Neural progenitor cell (in vitro differentiated cells): ENCODE data around the gene NFIX. TPM values are rescaled to one million over a fixed set of nuclear protein-coding genes. Genes with fewer than 3 reads are reported as not detected.

Source experiments
- DNase-seq: peaks from one replicate; pipeline ENCODE4 v3.0.0-alpha.2; 2016; ENCODE audit warnings: low spot score
- H2AFZ ChIP-seq: fragments of 200-600 bp; sonication (generic); replicated peaks from 2 replicates; pipeline ENCODE4 v1.6.1; 2016; ENCODE audit warnings: antibody characterized with exemption
- H3F3A ChIP-seq: fragments of 200-600 bp; sonication (generic); 2 replicates; pipeline ENCODE4 v1.6.1; 2016; ENCODE audit warnings: antibody characterized with exemption, low read depth
- H3K27ac ChIP-seq: fragments of 200-600 bp; sonication (generic); 2 replicates; pipeline ENCODE4 v1.5.1; 2016; ENCODE audit warnings: mild to moderate bottlenecking
- H3K27me3 ChIP-seq: fragments of 200-600 bp; sonication (generic); 2 replicates; pipeline ENCODE4 v1.6.1; 2016; ENCODE audit warnings: mild to moderate bottlenecking, moderate library complexity
- H3K36me3 ChIP-seq: fragments of 200-600 bp; sonication (generic); 2 replicates; pipeline ENCODE4 v1.5.1; 2016
- H3K4me1 ChIP-seq: fragments of 200-600 bp; sonication (generic); 2 replicates; pipeline ENCODE4 v1.6.1; 2016; ENCODE audit warnings: mixed run types
- H3K4me2 ChIP-seq: fragments of 200-600 bp; sonication (generic); 2 replicates; pipeline ENCODE4 v1.6.1; 2016
- H3K4me3 ChIP-seq: fragments of 200-600 bp; sonication (generic); 2 replicates; pipeline ENCODE4 v1.5.1; 2016
- H3K79me2 ChIP-seq: fragments of 200-600 bp; sonication (generic); 2 replicates; pipeline ENCODE4 v1.6.1; 2016; ENCODE audit warnings: low read depth
- H3K9ac ChIP-seq: fragments of 200-600 bp; sonication (generic); 2 replicates; pipeline ENCODE4 v1.6.1; 2016
- H3K9me3 ChIP-seq: fragments of 200-600 bp; sonication (generic); 2 replicates; pipeline ENCODE4 v1.5.1; 2016; ENCODE audit warnings: low read depth
- H4K20me1 ChIP-seq: fragments of 200-600 bp; sonication (generic); 2 replicates; pipeline ENCODE4 v1.6.1; 2016; ENCODE audit warnings: low read depth
- H3K27ac Mint-ChIP-seq: 3 replicates; pipeline ENCODE4 v1.8.0; 2021; ENCODE audit warnings: mixed read lengths
- H3K27me3 Mint-ChIP-seq: 2 replicates; pipeline ENCODE4 v1.8.0; 2022; ENCODE audit warnings: low read depth, mild to moderate bottlenecking, inconsistent platforms, moderate library complexity, mixed read lengths; ENCODE audit not compliant: insufficient read depth
- H3K36me3 Mint-ChIP-seq: 3 replicates; pipeline ENCODE4 v1.8.0; 2021; ENCODE audit warnings: mixed read lengths
- H3K4me1 Mint-ChIP-seq: 3 replicates; pipeline ENCODE4 v1.8.0; 2021; ENCODE audit warnings: mixed read lengths
- H3K4me3 Mint-ChIP-seq: 3 replicates; pipeline ENCODE4 v1.8.0; 2021; ENCODE audit warnings: mild to moderate bottlenecking, moderate library complexity, mixed read lengths
- H3K9me3 Mint-ChIP-seq: 3 replicates; pipeline ENCODE4 v1.8.0; 2020; ENCODE audit warnings: mixed read lengths
- CTCF ChIP-seq: fragments of 200-600 bp; sonication (generic); IDR thresholded peaks from 2 replicates; pipeline ENCODE4 v1.5.1; 2017; ENCODE audit warnings: antibody characterized with exemption, mild to moderate bottlenecking
- EZH2 ChIP-seq: fragments of 200-600 bp; sonication (generic); IDR thresholded peaks from 2 replicates; pipeline ENCODE4 v1.6.1; 2017; ENCODE audit warnings: antibody characterized with exemption, mild to moderate bottlenecking, moderate library complexity
- EZH2phosphoT487 ChIP-seq: fragments of 200-600 bp; sonication (generic); IDR thresholded peaks from 2 replicates; pipeline ENCODE4 v1.6.1; 2017; ENCODE audit warnings: antibody characterized with exemption
- total RNA-seq: library from RNA; depleted of rRNA; stranded (reverse); fragments of >200 nt; gene quantifications from 2 replicates; pipeline ENCODE4 v1.2.3, GENCODE V29; 2015; ENCODE audit warnings: low replicate concordance

The NFIX gene
- total RNA-seq, 1 donor from 2014 or later: 0.06 TPM

GRCh38 chr19:13129384-13129783 is 134.1 kb downstream of the NFIX start:
- Histone ChIP-seq H4K20me1 (peaks cover 100% of the 10 kb centered on the region), H2AFZ (no peak overlapping the region), H3K36me3 (no peaks in the 10 kb centered on the region), H3K4me1 (no peaks in the 10 kb centered on the region), H3K4me2 (no peak overlapping the region), H3K9ac (no peak overlapping the region), H3K79me2 (peaks cover 100% of the 10 kb centered on the region), H3K9me3 (no peaks in the 10 kb centered on the region), H3F3A (no peaks in the 10 kb centered on the region), H3K27me3 (no peaks in the 10 kb centered on the region), H3K4me3 (no peak overlapping the region), H3K27ac (no peak overlapping the region)
- no peaks in the 10 kb centered on the region for H3K27me3 Mint-ChIP-seq
- H3K27ac Mint-ChIP-seq: no peak overlapping the region
- H3K9me3 Mint-ChIP-seq: no peaks in the 10 kb centered on the region
- TF ChIP-seq EZH2 (no peak), CTCF (no peak), EZH2phosphoT487 (no peak)
- no peak for DNase-seq
- H3K4me1 Mint-ChIP-seq: peaks cover 16% of the 10 kb centered on the region
- peaks cover 6% of the 10 kb centered on the region for H3K36me3 Mint-ChIP-seq
- no peak overlapping the region for H3K4me3 Mint-ChIP-seq

- H3K9me3 Mint-ChIP-seq: no peaks in the 10 kb centered on the region
- no peaks in the 10 kb centered on the region for H3K9me3 ChIP-seq
- TF ChIP-seq CTCF (no peak), EZH2phosphoT487 (no peak)
- H3K9ac ChIP-seq: no peak overlapping the region
- H3K4me2 ChIP-seq: no peak overlapping the region
- H2AFZ ChIP-seq: no peak overlapping the region
- no peaks in the 10 kb centered on the region for H3F3A ChIP-seq
- H3K36me3 Mint-ChIP-seq: peaks cover 6% of the 10 kb centered on the region
- H3K27ac ChIP-seq: no peak overlapping the region
- no peaks in the 10 kb centered on the region for H3K36me3 ChIP-seq
- H3K4me3 Mint-ChIP-seq: no peak overlapping the region
- H3K27ac Mint-ChIP-seq: no peak overlapping the region
- DNase-seq: no peak
- peaks cover 99% of the 10 kb centered on the region for H4K20me1 ChIP-seq
- no peaks in the 10 kb centered on the region for H3K27me3 ChIP-seq
- peaks cover 16% of the 10 kb centered on the region for H3K4me1 Mint-ChIP-seq
- H3K27me3 Mint-ChIP-seq: no peaks in the 10 kb centered on the region
- H3K4me3 ChIP-seq: no peak overlapping the region
- peaks cover 92% of the 10 kb centered on the region for H3K79me2 ChIP-seq
- no peaks in the 10 kb centered on the region for H3K4me1 ChIP-seq
Measured at GRCh38 chr19:13130886-13131490, 135.7 kb downstream of the NFIX start.

GRCh38 chr19:13132471-13133180 is 137.4 kb downstream of the NFIX start:
- Histone ChIP-seq H3K36me3 (no peaks in the 10 kb centered on the region), H4K20me1 (peaks cover 96% of the 10 kb centered on the region), H3K79me2 (peaks cover 75% of the 10 kb centered on the region), H3K9ac (no peak overlapping the region), H3K4me2 (no peak overlapping the region), H3K27ac (no peak overlapping the region), H3F3A (no peaks in the 10 kb centered on the region), H3K4me1 (no peaks in the 10 kb centered on the region), H3K27me3 (no peaks in the 10 kb centered on the region), H3K4me3 (no peak overlapping the region), H2AFZ (no peak overlapping the region), H3K9me3 (no peaks in the 10 kb centered on the region)
- H3K4me3 Mint-ChIP-seq: no peak overlapping the region
- peaks cover 12% of the 10 kb centered on the region for H3K36me3 Mint-ChIP-seq
- no peak overlapping the region for H3K27ac Mint-ChIP-seq
- TF ChIP-seq EZH2: no peak
- TF ChIP-seq EZH2phosphoT487: no peak
- TF ChIP-seq CTCF: no peak
- peaks cover 13% of the 10 kb centered on the region for H3K4me1 Mint-ChIP-seq
- H3K9me3 Mint-ChIP-seq: no peaks in the 10 kb centered on the region
- H3K27me3 Mint-ChIP-seq: peaks cover 3% of the 10 kb centered on the region
- DNase-seq: no peak
